ENCODE data around the gene PRAC1. TPM values are rescaled to one million over a fixed set of nuclear protein-coding genes. Genes with fewer than 3 reads are reported as not detected.

The PRAC1 gene
- not detected for polyA plus RNA-seq
- long read RNA-seq, donor 1, result 0 reads
- long read RNA-seq, donor 2, result 0 reads
- long read RNA-seq, donor 3, result 0 reads
- long read RNA-seq, donor 4, partial matches to known transcripts, result 0 of 2 reads
- long read RNA-seq, donor 4, other reads (novel, unspliced or antisense), result 0 of 2 reads
- long read RNA-seq, donor 5, result 0 reads
- long read RNA-seq, donor 6, result 0 reads
- long read RNA-seq, donor 7, result 0 reads
- long read RNA-seq, donor 8, result 0 reads
- long read RNA-seq, donor 9, result 0 reads
- long read RNA-seq, donor 10, partial matches to known transcripts, result 0 of 2 reads
- long read RNA-seq, donor 10, other reads (novel, unspliced or antisense), result 0 of 2 reads

DNA sequence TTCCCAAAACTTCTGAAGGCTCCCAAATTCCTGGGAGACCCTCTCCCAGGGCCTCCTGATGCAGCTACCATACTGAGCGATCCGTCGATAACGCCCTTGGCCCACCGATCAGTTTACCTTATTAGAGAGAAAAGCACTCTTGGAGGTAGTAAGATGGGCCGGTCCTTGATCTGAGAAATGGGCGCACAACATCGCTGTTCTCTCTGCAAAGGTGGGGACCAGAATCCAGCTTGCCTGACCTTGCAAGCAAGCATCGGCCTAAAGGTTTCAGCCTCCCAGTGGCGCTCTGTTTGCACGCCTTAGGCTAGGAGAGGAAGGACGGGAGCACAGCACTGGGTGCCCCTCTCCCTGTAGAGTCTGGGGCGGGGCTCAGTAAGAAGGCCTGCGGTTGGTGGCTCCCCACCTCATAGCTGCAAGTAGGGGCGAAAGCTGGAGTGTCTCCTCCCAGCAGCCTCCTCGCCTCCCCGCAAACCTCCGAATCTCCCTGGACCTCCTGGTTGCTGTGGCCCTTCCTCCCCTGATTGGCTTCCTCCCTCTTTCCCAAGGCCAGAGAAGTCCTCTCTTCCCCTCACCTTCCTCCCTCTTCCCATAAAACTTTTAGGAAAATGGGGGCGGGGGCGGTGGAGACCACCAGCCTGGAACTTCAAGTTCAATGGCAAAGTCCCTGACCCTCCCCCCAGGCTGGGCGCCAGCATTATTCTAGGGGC, at the start of gene PRAC1:
Gene PRAC1, minus strand, starts transcription at position 318 of the 707 bp plus-strand sequence. Its CDS starts 126 bp downstream, at position 192.
- WGBS, 3 donors, result 9 to 12% (median 12%) methylated on average over 20 to 21 of the region's 21 CpGs

DNA sequence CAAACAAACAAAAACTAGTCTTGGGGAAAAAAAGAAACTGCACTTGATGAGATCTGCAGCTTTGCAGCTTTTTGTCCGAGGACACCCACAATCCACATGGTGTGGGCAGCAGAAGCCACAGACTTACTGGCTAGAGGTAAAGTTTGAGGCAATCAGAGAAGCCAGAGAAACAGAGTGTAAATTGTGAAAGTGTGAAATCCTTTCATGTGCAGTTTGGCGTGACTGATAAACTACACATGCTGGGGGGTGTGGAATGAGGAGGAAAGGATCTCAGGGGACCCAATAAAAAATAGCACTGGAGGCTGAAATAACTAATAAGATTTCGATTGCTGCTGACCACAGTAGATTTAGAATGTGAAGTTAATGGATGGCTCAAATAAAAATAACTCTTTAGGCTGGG, 48.6 kb upstream of the PRAC1 start:
- H3K27me3 ChIP-seq (ENCODE audit: control insufficient read depth in 3 of 3, insufficient read depth in 3 of 3, low read length in 3 of 3), result no peaks in the 10 kb centered on the region
- WGBS, 3 donors, result 61 to 73% (median 61%) methylated on average over 3 of the region's 3 CpGs
- no peaks in the 10 kb centered on the region for H3K4me1 ChIP-seq (ENCODE audit: control insufficient read depth in 3 of 3, insufficient read depth in 2 of 3, low read depth in 1 of 3, low read length in 2 of 3)
- H3K36me3 ChIP-seq (ENCODE audit: control insufficient read depth in 3 of 3, insufficient read depth in 2 of 3, low read depth in 1 of 3, low read length in 3 of 3), result no peaks in the 10 kb centered on the region
- H3K4me3 ChIP-seq (ENCODE audit: low read depth in 1 of 3, low read length in 3 of 3), result no peak overlapping the region
- no peak overlapping the region for H3K27ac ChIP-seq (ENCODE audit: low read depth in 1 of 3, low read length in 2 of 3)
- peaks cover 0 to 2% of the 10 kb centered on the region in 2 donors for H3K9me3 ChIP-seq (ENCODE audit: control insufficient read depth in 2 of 2, insufficient read depth in 1 of 2, low read depth in 1 of 2, low read length in 1 of 2)
- DNase-seq, result no peak
- no peak for FAIRE-seq

More for the DNA sequence above, at the start of gene PRAC1:
- peak within 1 kb of the TSS in 2 of 3 donors; percentile 11 to 48 for H3K4me3 ChIP-seq (ENCODE audit: low read depth in 1 of 3, low read length in 3 of 3)
- FAIRE-seq (no peak), DNase-seq (peak in 1 of 2 donors; percentile 41)
- H3K27ac ChIP-seq (ENCODE audit: low read depth in 1 of 3, low read length in 2 of 3), result no peak within 1 kb of the TSS
- peaks cover 2 to 18% (median 5%) of the 10 kb centered on the region in 3 donors for H3K4me1 ChIP-seq (ENCODE audit: control insufficient read depth in 3 of 3, insufficient read depth in 2 of 3, low read depth in 1 of 3, low read length in 2 of 3)
- H3K36me3 ChIP-seq (ENCODE audit: control insufficient read depth in 3 of 3, insufficient read depth in 2 of 3, low read depth in 1 of 3, low read length in 3 of 3), result no peaks in the 10 kb centered on the region
- peaks cover 0 to 3% of the 10 kb centered on the region in 2 donors for H3K9me3 ChIP-seq (ENCODE audit: control insufficient read depth in 2 of 2, insufficient read depth in 1 of 2, low read depth in 1 of 2, low read length in 1 of 2)
- H3K27me3 ChIP-seq (ENCODE audit: control insufficient read depth in 3 of 3, insufficient read depth in 3 of 3, low read length in 3 of 3), result peaks cover 0 to 99% (median 77%) of the 10 kb centered on the region in 3 donors

DNA sequence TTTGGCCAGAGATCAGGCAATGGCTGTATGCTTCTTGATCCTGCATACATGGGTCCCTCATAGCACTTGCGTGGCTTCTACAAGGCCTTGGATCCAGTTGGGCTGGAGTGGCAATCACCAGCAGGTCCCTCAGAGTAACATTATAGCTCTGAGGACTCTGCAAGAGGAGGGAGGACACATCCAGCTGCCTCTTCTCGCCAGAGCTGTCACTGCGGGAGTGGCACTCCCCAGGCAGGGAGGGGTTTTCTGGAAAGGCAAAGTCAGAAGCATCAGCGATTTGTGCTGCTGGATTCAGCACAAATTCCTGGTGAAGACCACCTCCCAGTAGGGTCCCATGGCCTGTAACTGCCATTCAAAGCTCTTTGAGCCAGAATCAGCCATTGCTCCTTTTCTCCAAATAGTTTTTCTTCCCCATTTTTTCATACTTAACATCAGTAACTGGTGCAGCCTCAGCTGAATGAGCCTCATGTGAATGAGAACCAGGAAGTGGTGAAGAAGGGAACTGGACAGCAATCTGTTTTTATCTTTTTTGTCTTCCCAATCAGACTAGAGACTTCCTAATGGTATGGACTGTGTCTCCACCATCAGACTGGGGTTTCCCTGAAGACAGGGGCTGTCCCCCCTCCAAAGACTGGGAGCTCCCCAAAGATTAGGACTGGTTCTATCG, 46.8 kb upstream of the PRAC1 start:
- no peak overlapping the region for H3K27ac ChIP-seq (ENCODE audit: low read depth in 1 of 3, low read length in 2 of 3)
- no peak for DNase-seq
- H3K4me1 ChIP-seq (ENCODE audit: control insufficient read depth in 3 of 3, insufficient read depth in 2 of 3, low read depth in 1 of 3, low read length in 2 of 3), result no peaks in the 10 kb centered on the region
- H3K27me3 ChIP-seq (ENCODE audit: control insufficient read depth in 3 of 3, insufficient read depth in 3 of 3, low read length in 3 of 3), result no peaks in the 10 kb centered on the region
- no peaks in the 10 kb centered on the region for H3K9me3 ChIP-seq (ENCODE audit: control insufficient read depth in 2 of 2, insufficient read depth in 1 of 2, low read depth in 1 of 2, low read length in 1 of 2)
- FAIRE-seq, result no peak
- WGBS, 3 donors, result 81 to 83% (median 83%) methylated on average over 5 of the region's 5 CpGs
- H3K36me3 ChIP-seq (ENCODE audit: control insufficient read depth in 3 of 3, insufficient read depth in 2 of 3, low read depth in 1 of 3, low read length in 3 of 3), result no peaks in the 10 kb centered on the region
- H3K4me3 ChIP-seq (ENCODE audit: low read depth in 1 of 3, low read length in 3 of 3), result no peak overlapping the region

- Histone ChIP-seq H3K36me3 (ENCODE audit: control insufficient read depth in 3 of 3, insufficient read depth in 2 of 3, low read depth in 1 of 3, low read length in 3 of 3) (peaks cover 0 to under 1% (median 0%) of the 10 kb centered on the region in 3 donors), H3K9me3 (ENCODE audit: control insufficient read depth in 2 of 2, insufficient read depth in 1 of 2, low read depth in 1 of 2, low read length in 1 of 2) (no peaks in the 10 kb centered on the region), H3K27me3 (ENCODE audit: control insufficient read depth in 3 of 3, insufficient read depth in 3 of 3, low read length in 3 of 3) (peaks cover 0 to under 1% (median 0%) of the 10 kb centered on the region in 3 donors), H3K4me1 (ENCODE audit: control insufficient read depth in 3 of 3, insufficient read depth in 2 of 3, low read depth in 1 of 3, low read length in 2 of 3) (no peaks in the 10 kb centered on the region), H3K4me3 (ENCODE audit: low read depth in 1 of 3, low read length in 3 of 3) (no peak overlapping the region), H3K27ac (ENCODE audit: low read depth in 1 of 3, low read length in 2 of 3) (no peak overlapping the region)
- 70 to 76% (median 70%) methylated on average over 4 of the region's 4 CpGs for WGBS, 3 donors
- FAIRE-seq (no peak), DNase-seq (no peak)
Observed at GRCh38 chr17:48767263-48767774, 45.0 kb upstream of the PRAC1 start.

GRCh38 chr17:48761114-48761513, 38.8 kb upstream of the PRAC1 start:
- FAIRE-seq (no peak), DNase-seq (no peak)
- H3K36me3 ChIP-seq (ENCODE audit: control insufficient read depth in 3 of 3, insufficient read depth in 2 of 3, low read depth in 1 of 3, low read length in 3 of 3), result peaks cover 0 to 3% (median 0%) of the 10 kb centered on the region in 3 donors
- H3K9me3 ChIP-seq (ENCODE audit: control insufficient read depth in 2 of 2, insufficient read depth in 1 of 2, low read depth in 1 of 2, low read length in 1 of 2), result no peaks in the 10 kb centered on the region
- no peaks in the 10 kb centered on the region for H3K4me1 ChIP-seq (ENCODE audit: control insufficient read depth in 3 of 3, insufficient read depth in 2 of 3, low read depth in 1 of 3, low read length in 2 of 3)
- no peak overlapping the region for H3K27ac ChIP-seq (ENCODE audit: low read depth in 1 of 3, low read length in 2 of 3)
- 70 to 79% (median 74%) methylated on average over 6 of the region's 6 CpGs for WGBS, 3 donors
- H3K27me3 ChIP-seq (ENCODE audit: control insufficient read depth in 3 of 3, insufficient read depth in 3 of 3, low read length in 3 of 3), result peaks cover 0 to 33% (median 22%) of the 10 kb centered on the region in 3 donors
- H3K4me3 ChIP-seq (ENCODE audit: low read depth in 1 of 3, low read length in 3 of 3), result no peak overlapping the region

- H3K27ac ChIP-seq (ENCODE audit: low read depth in 1 of 3, low read length in 2 of 3), result no peak overlapping the region
- DNase-seq (peak in 1 of 2 donors; percentile 74), FAIRE-seq (no peak)
Observed at GRCh38 chr17:48760411-48760810, 38.1 kb upstream of the PRAC1 start.

DNA sequence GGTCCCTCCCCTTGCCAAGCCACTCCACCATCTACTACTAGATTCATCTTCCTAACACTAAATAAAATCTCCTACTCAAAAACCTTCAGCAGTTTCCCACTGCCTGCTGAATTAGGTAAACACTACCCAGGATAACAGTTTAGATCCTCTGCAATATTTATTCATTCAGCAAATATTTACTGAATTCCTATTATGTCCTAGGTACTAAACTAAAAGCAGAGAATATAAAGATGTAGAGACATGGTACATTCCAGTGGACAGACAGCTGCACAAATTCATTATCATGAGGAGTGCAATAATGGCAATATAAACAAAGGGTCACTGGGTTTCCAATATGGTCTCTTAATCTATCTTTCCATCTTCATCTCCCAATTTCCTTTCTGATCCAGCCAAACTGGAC, 37.0 kb upstream of the PRAC1 start:
- no peak overlapping the region for H3K27ac ChIP-seq (ENCODE audit: low read depth in 1 of 3, low read length in 2 of 3)
- no peak for FAIRE-seq

More at GRCh38 chr17:48760411-48760810, 38.1 kb upstream of the PRAC1 start:
- H3K4me3 ChIP-seq (ENCODE audit: low read depth in 1 of 3, low read length in 3 of 3), result no peak overlapping the region
- H3K9me3 ChIP-seq (ENCODE audit: control insufficient read depth in 2 of 2, insufficient read depth in 1 of 2, low read depth in 1 of 2, low read length in 1 of 2), result no peaks in the 10 kb centered on the region
- 10 to 41% (median 22%) methylated on average over 4 of the region's 4 CpGs for WGBS, 3 donors
- no peaks in the 10 kb centered on the region for H3K4me1 ChIP-seq (ENCODE audit: control insufficient read depth in 3 of 3, insufficient read depth in 2 of 3, low read depth in 1 of 3, low read length in 2 of 3)
- peaks cover 0 to 40% (median 22%) of the 10 kb centered on the region in 3 donors for H3K27me3 ChIP-seq (ENCODE audit: control insufficient read depth in 3 of 3, insufficient read depth in 3 of 3, low read length in 3 of 3)
- peaks cover 0 to 3% (median 0%) of the 10 kb centered on the region in 3 donors for H3K36me3 ChIP-seq (ENCODE audit: control insufficient read depth in 3 of 3, insufficient read depth in 2 of 3, low read depth in 1 of 3, low read length in 3 of 3)

GRCh38 chr17:48757524-48757961, 35.2 kb upstream of the PRAC1 start:
- DNase-seq (no peak), FAIRE-seq (no peak)
- Histone ChIP-seq H3K9me3 (ENCODE audit: control insufficient read depth in 2 of 2, insufficient read depth in 1 of 2, low read depth in 1 of 2, low read length in 1 of 2) (no peaks in the 10 kb centered on the region), H3K4me1 (ENCODE audit: control insufficient read depth in 3 of 3, insufficient read depth in 2 of 3, low read depth in 1 of 3, low read length in 2 of 3) (no peaks in the 10 kb centered on the region), H3K27ac (ENCODE audit: low read depth in 1 of 3, low read length in 2 of 3) (no peak overlapping the region), H3K4me3 (ENCODE audit: low read depth in 1 of 3, low read length in 3 of 3) (no peak overlapping the region), H3K36me3 (ENCODE audit: control insufficient read depth in 3 of 3, insufficient read depth in 2 of 3, low read depth in 1 of 3, low read length in 3 of 3) (peaks cover 0 to 3% (median 0%) of the 10 kb centered on the region in 3 donors), H3K27me3 (ENCODE audit: control insufficient read depth in 3 of 3, insufficient read depth in 3 of 3, low read length in 3 of 3) (peaks cover 0 to 68% (median 48%) of the 10 kb centered on the region in 3 donors)
- 18 to 45% (median 41%) methylated on average over 2 of the region's 2 CpGs for WGBS, 3 donors

More for the DNA sequence above, 37.0 kb upstream of the PRAC1 start:
- H3K4me3 ChIP-seq (ENCODE audit: low read depth in 1 of 3, low read length in 3 of 3), result no peak overlapping the region
- H3K27me3 ChIP-seq (ENCODE audit: control insufficient read depth in 3 of 3, insufficient read depth in 3 of 3, low read length in 3 of 3), result peaks cover 0 to 51% (median 32%) of the 10 kb centered on the region in 3 donors
- DNase-seq, result no peak
- no peaks in the 10 kb centered on the region for H3K4me1 ChIP-seq (ENCODE audit: control insufficient read depth in 3 of 3, insufficient read depth in 2 of 3, low read depth in 1 of 3, low read length in 2 of 3)
- H3K9me3 ChIP-seq (ENCODE audit: control insufficient read depth in 2 of 2, insufficient read depth in 1 of 2, low read depth in 1 of 2, low read length in 1 of 2), result no peaks in the 10 kb centered on the region
- H3K36me3 ChIP-seq (ENCODE audit: control insufficient read depth in 3 of 3, insufficient read depth in 2 of 3, low read depth in 1 of 3, low read length in 3 of 3), result peaks cover 0 to 3% (median 0%) of the 10 kb centered on the region in 3 donors

All from small intestine (tissue), 16 donors.